Uterus (tissue), 2 donors: Measurements from ENCODE around the gene UBQLN1.

Source experiments
- POLR2A ChIP-seq, 2 donors: fragments of 450-650 bp; IDR thresholded peaks; one replicate each; pipeline ENCODE4 v1.6.1; 2016; ENCODE audit warnings: antibody characterized with exemption in 2 of 2, mild to moderate bottlenecking in 1 of 2, moderate library complexity in 1 of 2
- TF ChIP-seq, protein P1 (sequence below), 4 experiments: fragments of 200-600 bp in 2 of 4; fragments of 450-650 bp in 2 of 4; sonication (generic) in 2 of 4; IDR thresholded peaks; one replicate each; pipeline ENCODE4 v1.5.1; 2016 to 2019; ENCODE audit warnings: antibody characterized with exemption in 4 of 4, mild to moderate bottlenecking in 2 of 4, moderate library complexity in 1 of 4

GRCh38 chr9:83646500-83647239, 61.1 kb downstream of the UBQLN1 start:
- TF ChIP-seq, protein P1, sequence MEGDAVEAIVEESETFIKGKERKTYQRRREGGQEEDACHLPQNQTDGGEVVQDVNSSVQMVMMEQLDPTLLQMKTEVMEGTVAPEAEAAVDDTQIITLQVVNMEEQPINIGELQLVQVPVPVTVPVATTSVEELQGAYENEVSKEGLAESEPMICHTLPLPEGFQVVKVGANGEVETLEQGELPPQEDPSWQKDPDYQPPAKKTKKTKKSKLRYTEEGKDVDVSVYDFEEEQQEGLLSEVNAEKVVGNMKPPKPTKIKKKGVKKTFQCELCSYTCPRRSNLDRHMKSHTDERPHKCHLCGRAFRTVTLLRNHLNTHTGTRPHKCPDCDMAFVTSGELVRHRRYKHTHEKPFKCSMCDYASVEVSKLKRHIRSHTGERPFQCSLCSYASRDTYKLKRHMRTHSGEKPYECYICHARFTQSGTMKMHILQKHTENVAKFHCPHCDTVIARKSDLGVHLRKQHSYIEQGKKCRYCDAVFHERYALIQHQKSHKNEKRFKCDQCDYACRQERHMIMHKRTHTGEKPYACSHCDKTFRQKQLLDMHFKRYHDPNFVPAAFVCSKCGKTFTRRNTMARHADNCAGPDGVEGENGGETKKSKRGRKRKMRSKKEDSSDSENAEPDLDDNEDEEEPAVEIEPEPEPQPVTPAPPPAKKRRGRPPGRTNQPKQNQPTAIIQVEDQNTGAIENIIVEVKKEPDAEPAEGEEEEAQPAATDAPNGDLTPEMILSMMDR (IDR thresholded peaks at IDR 0.05) = no peak
- TF ChIP-seq POLR2A (IDR thresholded peaks at IDR 0.05) = no peak
